DND-41 (cell line): ENCODE measurements around the gene CNOT2.

Experiments used
- ATAC-seq: fragments of 200-7000 bp; cut with Tn5 transposase; 3 replicates; pipeline ENCODE4 v1.9.1; 2021; ENCODE audit warnings: low read depth; ENCODE audit not compliant: insufficient read depth
- DNase-seq: peaks from one replicate; pipeline ENCODE4 v3.0.0-alpha.2; 2020
- H2AFZ ChIP-seq: 2 replicates; pipeline ENCODE4 v1.6.0; 2012; ENCODE audit warnings: low read depth, low read length
- H3K27ac ChIP-seq: 2 replicates; pipeline ENCODE4 v1.5.1; 2012; ENCODE audit warnings: low read length, inconsistent platforms
- H3K27me3 ChIP-seq: fragments of 200-600 bp; sonication (generic); 2 replicates; pipeline ENCODE4 v1.6.0; 2012; ENCODE audit warnings: low read length, mild to moderate bottlenecking, inconsistent platforms; ENCODE audit not compliant: insufficient read depth, poor library complexity
- H3K36me3 ChIP-seq: 2 replicates; pipeline ENCODE4 v1.5.1; 2012; ENCODE audit warnings: low read length, inconsistent platforms; ENCODE audit not compliant: insufficient read depth
- H3K4me1 ChIP-seq: 2 replicates; pipeline ENCODE4 v1.5.1; 2012; ENCODE audit warnings: mild to moderate bottlenecking, low read length; ENCODE audit not compliant: insufficient read depth
- H3K4me2 ChIP-seq: 2 replicates; pipeline ENCODE4 v1.6.0; 2012; ENCODE audit warnings: mild to moderate bottlenecking, moderate library complexity, low read length, inconsistent platforms; ENCODE audit not compliant: insufficient read depth
- H3K4me3 ChIP-seq, 2 experiments: fragments of 200-600 bp in 1 of 2; shearing (Covaris generic) in 1 of 2; 2 replicates each; pipeline ENCODE4 v1.5.1; 2012 to 2016; ENCODE audit warnings: inconsistent platforms in 2 of 2, low read length in 2 of 2, mild to moderate bottlenecking in 2 of 2, low read depth in 1 of 2, moderate library complexity in 1 of 2
- H3K79me2 ChIP-seq: 2 replicates; pipeline ENCODE4 v1.6.0; 2012; ENCODE audit warnings: low read length, inconsistent platforms; ENCODE audit not compliant: insufficient read depth
- H3K9ac ChIP-seq: 2 replicates; pipeline ENCODE4 v1.6.0; 2012; ENCODE audit warnings: low read depth, mild to moderate bottlenecking, inconsistent platforms, low read length, moderate library complexity
- H3K9me3 ChIP-seq: 2 replicates; pipeline ENCODE4 v1.5.1; 2012; ENCODE audit warnings: low read length, moderate library complexity, mild to moderate bottlenecking, inconsistent platforms; ENCODE audit not compliant: insufficient read depth, severe bottlenecking
- H4K20me1 ChIP-seq: 2 replicates; pipeline ENCODE4 v1.6.0; 2012; ENCODE audit warnings: low read length; ENCODE audit not compliant: insufficient read depth
- CTCF ChIP-seq: IDR thresholded peaks from 2 replicates; pipeline ENCODE4 v1.5.1; 2012; ENCODE audit warnings: borderline replicate concordance, low read length, moderate library complexity, mild to moderate bottlenecking; ENCODE audit not compliant: poor library complexity, severe bottlenecking; ENCODE audit errors: extremely low read depth
- EZH2 ChIP-seq: IDR thresholded peaks from 3 replicates; pipeline ENCODE4 v1.6.1; 2012; ENCODE audit warnings: borderline replicate concordance, low read depth, mild to moderate bottlenecking, moderate library complexity, low read length, inconsistent platforms; ENCODE audit not compliant: severe bottlenecking

Gene CNOT2

DNA sequence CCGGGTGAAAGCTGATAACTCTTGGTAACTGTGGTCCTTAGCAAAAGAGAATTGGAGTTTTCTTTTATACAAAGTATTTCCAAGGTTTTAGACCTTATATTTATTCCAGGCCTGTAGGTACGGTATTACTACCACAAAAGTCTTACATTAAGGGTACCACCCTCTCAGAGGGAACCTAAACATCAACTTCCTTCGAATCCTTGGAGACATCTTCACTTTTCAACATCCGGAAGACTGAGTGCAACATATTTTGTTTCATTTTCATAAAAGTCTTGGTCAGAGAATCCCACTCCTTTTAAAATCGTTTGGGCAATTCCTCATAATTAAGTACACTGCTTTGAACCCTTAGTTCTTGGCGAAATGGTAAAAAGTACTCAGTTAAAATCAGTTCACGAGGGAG is 1.2 kb downstream of the CNOT2 start:
- no peaks in the 10 kb centered on the region for H3K27me3 ChIP-seq
- H3K9ac ChIP-seq = peak overlapping the region; percentile 86
- peaks cover 54% of the 10 kb centered on the region for H3K36me3 ChIP-seq
- H3K79me2 ChIP-seq = peaks cover 94% of the 10 kb centered on the region
- H2AFZ ChIP-seq = peak overlapping the region; percentile 84
- no peaks in the 10 kb centered on the region for H3K9me3 ChIP-seq
- H3K4me1 ChIP-seq = peaks cover 59% of the 10 kb centered on the region
- peaks cover 55% of the 10 kb centered on the region for H4K20me1 ChIP-seq
- peak overlapping the region; percentile 96 for H3K27ac ChIP-seq
- DNase-seq (no peak), ATAC-seq (no peak)
- H3K4me3 ChIP-seq = peak overlapping the region; percentile 94 to 100
- TF ChIP-seq CTCF = no peak
- TF ChIP-seq EZH2 = no peak
- peak overlapping the region; percentile 90 for H3K4me2 ChIP-seq

- no peak for ATAC-seq
- H3K27ac ChIP-seq = no peak overlapping the region
- H2AFZ ChIP-seq = no peak overlapping the region
- no peaks in the 10 kb centered on the region for H3K9me3 ChIP-seq
- peaks cover 43% of the 10 kb centered on the region for H3K36me3 ChIP-seq
- no peaks in the 10 kb centered on the region for H3K27me3 ChIP-seq
- H3K4me2 ChIP-seq = peak overlapping the region; percentile 90
- TF ChIP-seq EZH2 (no peak), CTCF (no peak)
- peaks cover 96% of the 10 kb centered on the region for H3K79me2 ChIP-seq
- peaks cover 65% of the 10 kb centered on the region for H4K20me1 ChIP-seq
- no peak for DNase-seq
- H3K9ac ChIP-seq = peak overlapping the region; percentile 19; the same call in 1 of the 2 replicates
- peaks cover 54% of the 10 kb centered on the region for H3K4me1 ChIP-seq
- no peak overlapping the region; a peak in 1 of 4 replicates for H3K4me3 ChIP-seq
These were observed 2.2 kb downstream of the CNOT2 start for GRCh38 chr12:70245458-70245857.

DNA sequence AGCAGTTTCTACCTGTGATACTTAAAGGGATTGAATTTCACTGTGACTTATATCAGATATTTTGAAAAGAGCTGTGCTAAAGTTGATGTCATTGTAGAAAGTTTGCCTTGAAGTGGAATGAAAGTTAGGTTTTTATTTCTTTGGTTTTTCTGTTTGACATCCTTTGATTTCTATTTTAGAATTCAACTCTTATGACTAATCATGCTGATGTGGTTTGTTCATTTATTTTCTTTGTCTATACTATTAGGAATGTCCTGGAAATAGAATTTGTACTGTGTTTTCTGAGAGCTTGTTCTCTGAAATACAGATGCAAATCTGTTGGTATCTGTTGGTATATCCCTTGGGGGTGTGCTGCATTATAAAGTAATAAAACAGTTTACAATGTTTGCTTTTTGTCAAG is 3.3 kb downstream of the CNOT2 start:
- Histone ChIP-seq H2AFZ (no peak overlapping the region), H3K27me3 (no peaks in the 10 kb centered on the region), H3K4me1 (peaks cover 42% of the 10 kb centered on the region), H3K4me3 (no peak overlapping the region), H4K20me1 (peaks cover 76% of the 10 kb centered on the region), H3K36me3 (peaks cover 33% of the 10 kb centered on the region), H3K79me2 (peaks cover 96% of the 10 kb centered on the region), H3K9me3 (no peaks in the 10 kb centered on the region), H3K27ac (no peak overlapping the region), H3K9ac (no peak overlapping the region), H3K4me2 (peak overlapping the region; percentile 90; the same call in 1 of the 2 replicates)
- DNase-seq = no peak
- TF ChIP-seq CTCF (no peak), EZH2 (no peak)
- no peak for ATAC-seq
